Occipital lobe (tissue), 2 donors: ENCODE measurements around the gene PCDHGA7. TPM values are rescaled to one million over a fixed set of nuclear protein-coding genes. Genes with fewer than 3 reads are reported as not detected.
"Not testable (repeated sequence)": the region's sequence is repeated elsewhere in the genome, so short reads cannot be mapped to it uniquely, and the experiment has no call there.

Source experiments
- DNase-seq: peaks from one replicate; lab custom pipeline; 2025; lab: John Stamatoyannopoulos, UW
- total RNA-seq: library from RNA; depleted of rRNA; stranded (reverse); fragments of >200 nt; gene quantifications from one replicate; pipeline ENCODE4 v1.2.3, GENCODE V29; 2014

PCDHGA7 gene
- total RNA-seq, 1 donor from 2014 or later = 8.4 TPM

- DNase-seq = no peak
These were observed 16.3 kb upstream of the PCDHGA7 start for GRCh38 chr5:141366016-141366896.

DNA sequence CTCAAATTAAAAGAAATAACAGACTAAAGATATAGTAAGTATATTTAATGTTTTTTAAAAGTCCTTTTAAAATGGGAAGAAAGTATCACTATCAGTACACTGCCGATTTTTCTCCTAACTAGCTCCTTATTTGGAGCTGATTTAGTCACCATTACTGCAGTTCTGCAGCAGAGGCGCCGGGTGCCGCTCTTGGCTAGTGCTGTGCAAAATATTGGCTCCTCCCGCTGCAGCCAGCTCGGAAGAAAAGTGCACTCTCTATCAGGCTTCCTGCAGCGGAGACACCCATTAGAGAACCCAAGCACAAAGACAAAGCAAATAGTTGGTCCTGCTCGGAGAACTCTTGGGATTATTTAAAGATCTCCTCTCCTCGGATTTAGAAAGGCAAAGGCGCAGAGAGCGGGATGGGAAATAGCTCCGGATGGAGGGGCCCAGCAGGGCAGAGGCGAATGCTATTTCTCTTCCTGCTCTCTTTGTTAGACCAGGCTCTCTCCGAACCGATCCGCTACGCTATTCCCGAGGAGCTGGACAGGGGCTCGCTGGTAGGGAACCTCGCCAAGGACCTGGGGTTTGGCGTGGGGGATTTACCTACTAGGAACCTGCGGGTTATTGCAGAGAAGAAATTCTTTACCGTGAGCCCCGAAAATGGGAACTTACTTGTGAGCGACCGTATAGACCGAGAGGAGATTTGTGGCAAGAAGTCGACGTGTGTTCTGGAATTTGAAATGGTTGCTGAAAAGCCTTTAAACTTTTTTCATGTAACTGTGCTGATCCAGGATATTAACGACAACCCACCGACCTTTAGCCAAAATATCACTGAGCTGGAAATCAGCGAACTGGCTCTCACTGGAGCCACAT, 12.3 kb upstream of the PCDHGA7 start, which contains the start of gene PCDHGB3:
Gene PCDHGB3, plus strand, starts transcription at position 249 of the 855 bp plus-strand sequence. Its CDS starts 153 bp downstream, at position 402.
- DNase-seq = no peak

DNA sequence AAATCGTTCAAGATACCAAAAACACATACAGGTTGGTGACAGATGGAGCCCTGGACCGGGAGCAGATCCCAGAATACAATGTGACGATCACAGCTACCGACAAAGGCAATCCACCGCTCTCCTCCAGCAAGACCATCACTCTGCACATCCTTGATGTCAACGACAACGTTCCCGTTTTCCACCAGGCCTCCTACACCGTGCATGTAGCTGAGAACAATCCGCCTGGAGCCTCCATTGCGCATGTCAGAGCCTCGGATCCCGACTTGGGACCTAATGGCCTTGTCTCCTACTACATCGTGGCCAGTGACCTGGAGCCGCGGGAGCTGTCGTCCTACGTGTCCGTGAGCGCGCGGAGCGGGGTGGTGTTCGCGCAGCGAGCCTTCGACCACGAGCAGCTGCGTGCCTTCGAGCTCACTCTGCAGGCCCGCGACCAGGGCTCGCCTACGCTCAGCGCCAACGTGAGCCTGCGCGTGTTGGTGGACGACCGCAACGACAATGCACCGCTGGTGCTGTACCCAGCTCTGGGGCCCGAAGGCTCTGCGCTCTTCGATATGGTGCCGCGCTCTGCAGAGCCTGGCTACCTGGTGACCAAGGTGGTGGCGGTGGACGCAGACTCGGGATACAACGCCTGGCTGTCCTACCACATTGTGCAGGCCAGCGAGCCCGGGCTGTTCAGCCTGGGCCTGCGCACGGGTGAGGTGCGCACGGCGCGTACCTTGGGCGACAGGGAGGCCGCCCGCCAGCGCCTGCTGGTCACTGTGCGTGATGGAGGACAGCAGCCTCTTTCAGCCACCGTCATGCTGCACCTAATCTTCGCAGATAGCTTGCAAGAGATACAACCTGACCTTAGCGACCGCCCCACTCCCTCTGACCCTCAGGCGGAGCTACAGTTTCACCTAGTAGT, 10.7 kb upstream of the PCDHGA7 start:
- DNase-seq = no peak

- no peak for DNase-seq
These were observed 8.7 kb upstream of the PCDHGA7 start, which contains the start of gene PCDHGA6 for GRCh38 chr5:141373673-141374317. Gene PCDHGA6, plus strand, starts transcription at chr5:141373891. Its CDS starts 193 bp downstream, at chr5:141374084.

DNA sequence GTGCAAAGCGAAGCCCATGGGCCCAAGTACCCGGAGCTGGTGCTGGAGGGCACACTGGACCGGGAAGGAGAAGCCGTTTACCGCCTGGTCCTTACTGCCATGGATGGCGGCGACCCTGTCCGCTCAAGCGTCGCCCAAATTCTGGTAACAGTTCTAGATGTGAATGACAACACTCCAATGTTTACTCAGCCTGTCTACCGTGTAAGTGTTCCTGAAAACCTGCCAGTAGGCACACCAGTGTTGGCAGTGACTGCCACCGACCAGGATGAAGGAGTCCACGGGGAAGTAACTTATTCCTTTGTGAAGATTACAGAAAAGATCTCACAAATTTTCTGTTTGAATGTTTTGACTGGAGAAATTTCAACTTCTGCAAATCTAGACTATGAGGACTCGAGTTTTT, 7.9 kb upstream of the PCDHGA7 start:
- no peak for DNase-seq

GRCh38 chr5:141375444-141376155, 6.9 kb upstream of the PCDHGA7 start:
- not testable (repeated sequence) for DNase-seq

DNA sequence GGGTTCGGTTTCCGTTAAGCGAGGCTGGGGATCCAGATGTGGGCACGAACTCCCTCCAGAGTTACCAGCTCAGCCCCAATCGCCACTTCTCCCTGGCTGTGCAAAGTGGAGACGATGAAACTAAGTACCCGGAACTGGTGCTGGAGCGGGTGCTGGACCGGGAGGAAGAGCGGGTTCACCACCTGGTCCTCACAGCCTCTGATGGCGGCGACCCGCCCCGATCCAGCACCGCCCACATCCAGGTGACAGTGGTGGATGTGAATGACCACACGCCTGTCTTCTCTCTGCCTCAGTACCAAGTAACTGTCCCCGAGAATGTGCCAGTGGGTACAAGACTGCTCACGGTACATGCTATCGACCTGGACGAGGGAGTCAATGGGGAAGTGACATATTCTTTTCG, 803 bp downstream of the PCDHGA7 start:
- no peak for DNase-seq

DNA sequence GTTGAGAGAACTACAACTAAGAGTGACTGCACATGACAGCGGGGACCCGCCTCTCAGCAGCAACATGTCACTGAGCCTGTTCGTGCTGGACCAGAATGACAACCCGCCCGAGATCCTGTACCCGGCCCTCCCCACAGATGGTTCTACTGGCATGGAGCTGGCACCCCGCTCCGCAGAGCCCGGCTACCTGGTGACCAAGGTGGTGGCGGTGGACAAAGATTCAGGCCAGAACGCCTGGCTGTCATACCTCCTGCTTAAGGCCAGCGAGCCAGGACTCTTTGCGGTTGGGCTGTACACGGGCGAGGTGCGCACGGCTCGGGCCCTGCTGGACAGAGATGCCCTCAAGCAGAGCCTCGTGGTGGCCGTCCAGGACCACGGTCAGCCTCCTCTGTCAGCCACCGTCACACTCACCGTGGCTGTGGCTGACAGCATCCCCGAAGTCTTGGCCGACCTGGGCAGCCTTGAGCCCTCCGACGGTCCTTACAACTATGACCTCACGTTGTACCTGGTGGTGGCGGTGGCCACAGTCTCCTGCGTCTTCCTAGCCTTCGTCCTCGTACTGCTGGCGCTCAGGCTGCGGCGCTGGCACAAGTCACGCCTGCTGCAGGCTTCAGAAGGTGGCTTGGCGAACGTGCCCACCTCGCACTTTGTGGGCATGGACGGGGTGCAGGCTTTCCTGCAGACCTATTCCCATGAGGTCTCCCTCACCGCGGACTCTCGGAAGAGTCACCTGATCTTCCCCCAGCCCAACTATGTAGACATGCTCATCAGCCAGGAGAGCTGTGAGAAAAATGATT, 2.1 kb downstream of the PCDHGA7 start:
- no peak for DNase-seq

GRCh38 chr5:141387557-141388311, 5.2 kb downstream of the PCDHGA7 start, which contains the start of gene PCDHGB4:
Gene PCDHGB4, plus strand, starts transcription at chr5:141387698. Its CDS starts 187 bp downstream, at chr5:141387885.
- not testable (repeated sequence) for DNase-seq

DNA sequence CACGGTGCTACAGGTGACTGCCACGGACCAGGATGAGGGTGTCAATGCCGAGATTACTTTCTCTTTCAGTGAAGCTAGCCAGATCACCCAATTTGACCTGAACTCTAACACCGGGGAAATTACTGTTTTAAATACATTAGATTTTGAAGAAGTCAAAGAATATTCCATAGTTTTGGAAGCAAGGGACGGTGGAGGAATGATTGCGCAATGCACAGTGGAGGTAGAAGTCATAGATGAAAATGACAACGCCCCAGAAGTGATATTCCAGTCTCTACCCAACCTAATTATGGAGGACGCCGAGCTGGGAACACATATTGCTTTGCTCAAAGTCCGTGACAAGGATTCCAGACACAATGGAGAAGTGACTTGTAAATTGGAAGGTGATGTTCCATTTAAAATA, 6.1 kb downstream of the PCDHGA7 start:
- no peak for DNase-seq

- no peak for DNase-seq
These were observed 6.9 kb downstream of the PCDHGA7 start for GRCh38 chr5:141389153-141390042.

GRCh38 chr5:141392429-141393198, 10.1 kb downstream of the PCDHGA7 start, which contains the start of gene PCDHGA8:
Gene PCDHGA8, plus strand, starts transcription at chr5:141392633. Its CDS starts 181 bp downstream, at chr5:141392814.
- DNase-seq = no peak

- DNase-seq = no peak
These were observed 10.7 kb downstream of the PCDHGA7 start for GRCh38 chr5:141393267-141393666.

- DNase-seq = not testable (repeated sequence)
These were observed 12.1 kb downstream of the PCDHGA7 start for GRCh38 chr5:141394401-141395187.
